ENCODE data around the gene HS3ST3A1. TPM values are rescaled to one million over a fixed set of nuclear protein-coding genes. Genes with fewer than 3 reads are reported as not detected.

HS3ST3A1 gene
- total and polyA plus RNA-seq, 2 of the 4 experiments (the other 2 are of a cell fraction), result 8.8 to 9.0 TPM

DNA sequence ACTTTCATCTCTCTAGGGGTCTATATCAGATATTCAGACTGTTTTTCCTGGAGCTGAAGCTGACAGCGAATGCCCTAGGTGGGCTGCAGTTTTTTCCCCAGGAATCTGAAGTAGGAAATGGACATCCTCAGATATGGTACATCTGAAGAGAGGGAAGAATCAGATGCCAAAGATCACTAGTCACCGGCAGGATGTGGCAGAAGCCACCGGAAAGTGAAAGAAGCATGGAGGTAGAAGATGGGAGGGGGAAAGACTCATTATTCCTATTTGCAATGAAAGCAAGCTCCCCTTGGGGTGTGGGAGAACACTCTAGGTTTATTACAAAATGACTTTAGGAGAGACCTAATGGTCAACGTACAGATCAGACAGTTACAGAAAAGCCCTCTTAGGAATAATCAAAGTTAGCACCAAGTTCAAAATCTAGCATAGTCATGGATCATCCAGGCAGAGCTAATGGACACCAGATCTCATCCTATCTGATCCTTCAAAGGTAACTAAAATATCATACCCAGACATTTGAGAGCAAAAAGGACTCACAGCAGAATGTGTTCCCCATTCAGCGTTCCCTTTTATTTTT is 110.7 kb downstream of the HS3ST3A1 start:
- peak overlapping the region in 1 of 2 experiments; percentile 26; a peak in 1 of 4 replicates for H4K8ac ChIP-seq (ENCODE audit: low read depth in 2 of 2, low read length in 2 of 2)
- WGBS, 2 experiments (ENCODE audit: extremely low coverage in 2 of 2, insufficient read length in 1 of 2), result 100% methylated on average over 1 of the region's 5 CpGs; no CpG with 5 or more reads in 1 of the 2 experiments
- H2BK5ac ChIP-seq (ENCODE audit: low read depth, low read length, poor library complexity, severe bottlenecking), result peak overlapping the region; percentile 15
- no peak overlapping the region for H3K4me3 ChIP-seq (ENCODE audit: insufficient read depth, low read depth, low read length)
- no peak overlapping the region; the same call in 1 of the 2 replicates for H3K4ac ChIP-seq (ENCODE audit: low read depth, low read length)
- no peaks in the 10 kb centered on the region for H3K27me3 ChIP-seq (ENCODE audit: control insufficient read depth, insufficient read depth, low read length)
- no peak overlapping the region; the same call in 1 of the 2 replicates for H2BK120ac ChIP-seq (ENCODE audit: low read depth, low read length)
- H4K91ac ChIP-seq (ENCODE audit: insufficient read depth, low read depth, low read length), result no peak overlapping the region
- H3K9me3 ChIP-seq (ENCODE audit: control insufficient read depth, insufficient read depth, low read length), result no peaks in the 10 kb centered on the region
- H3K4me1 ChIP-seq (ENCODE audit: control insufficient read depth, insufficient read depth, low read length), result 0 out of 2 replicates have a peak, but pooled peaks cover 2% of the 10 kb centered on the region
- DNase-seq (peak; percentile 22), ATAC-seq (ENCODE audit: low read depth) (no peak)
- TF ChIP-seq, protein P1, sequence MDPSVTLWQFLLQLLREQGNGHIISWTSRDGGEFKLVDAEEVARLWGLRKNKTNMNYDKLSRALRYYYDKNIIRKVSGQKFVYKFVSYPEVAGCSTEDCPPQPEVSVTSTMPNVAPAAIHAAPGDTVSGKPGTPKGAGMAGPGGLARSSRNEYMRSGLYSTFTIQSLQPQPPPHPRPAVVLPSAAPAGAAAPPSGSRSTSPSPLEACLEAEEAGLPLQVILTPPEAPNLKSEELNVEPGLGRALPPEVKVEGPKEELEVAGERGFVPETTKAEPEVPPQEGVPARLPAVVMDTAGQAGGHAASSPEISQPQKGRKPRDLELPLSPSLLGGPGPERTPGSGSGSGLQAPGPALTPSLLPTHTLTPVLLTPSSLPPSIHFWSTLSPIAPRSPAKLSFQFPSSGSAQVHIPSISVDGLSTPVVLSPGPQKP (IDR thresholded peaks at IDR 0.05; ENCODE audit: borderline replicate concordance, low read depth, low read length), result no peak
- no peak for TF ChIP-seq SMC3 (IDR thresholded peaks at IDR 0.05; ENCODE audit: low read depth, low read length)
- TF ChIP-seq, protein P2, sequence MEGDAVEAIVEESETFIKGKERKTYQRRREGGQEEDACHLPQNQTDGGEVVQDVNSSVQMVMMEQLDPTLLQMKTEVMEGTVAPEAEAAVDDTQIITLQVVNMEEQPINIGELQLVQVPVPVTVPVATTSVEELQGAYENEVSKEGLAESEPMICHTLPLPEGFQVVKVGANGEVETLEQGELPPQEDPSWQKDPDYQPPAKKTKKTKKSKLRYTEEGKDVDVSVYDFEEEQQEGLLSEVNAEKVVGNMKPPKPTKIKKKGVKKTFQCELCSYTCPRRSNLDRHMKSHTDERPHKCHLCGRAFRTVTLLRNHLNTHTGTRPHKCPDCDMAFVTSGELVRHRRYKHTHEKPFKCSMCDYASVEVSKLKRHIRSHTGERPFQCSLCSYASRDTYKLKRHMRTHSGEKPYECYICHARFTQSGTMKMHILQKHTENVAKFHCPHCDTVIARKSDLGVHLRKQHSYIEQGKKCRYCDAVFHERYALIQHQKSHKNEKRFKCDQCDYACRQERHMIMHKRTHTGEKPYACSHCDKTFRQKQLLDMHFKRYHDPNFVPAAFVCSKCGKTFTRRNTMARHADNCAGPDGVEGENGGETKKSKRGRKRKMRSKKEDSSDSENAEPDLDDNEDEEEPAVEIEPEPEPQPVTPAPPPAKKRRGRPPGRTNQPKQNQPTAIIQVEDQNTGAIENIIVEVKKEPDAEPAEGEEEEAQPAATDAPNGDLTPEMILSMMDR (conservative IDR thresholded peaks at IDR 0.05; ENCODE audit: low read depth, low read length), result no peak
- TF ChIP-seq RCOR1 (IDR thresholded peaks at IDR 0.05; ENCODE audit: insufficient replicate concordance, low read length), result no peak
- no peak for TF ChIP-seq BHLHE40 (IDR thresholded peaks at IDR 0.05; ENCODE audit: low read depth, low read length)
- no peak for TF ChIP-seq CEBPB (IDR thresholded peaks at IDR 0.05; ENCODE audit: low read depth, low read length)
- TF ChIP-seq NFE2L2 (IDR thresholded peaks at IDR 0.05; ENCODE audit: low read depth, low read length), result no peak
- H3K79me1 ChIP-seq (ENCODE audit: low read depth in 1 of 2, low read length in 2 of 2), result peaks cover 7 to 20% of the 10 kb centered on the region in 2 experiments; a peak in 3 of 4 replicates
- H4K20me1 ChIP-seq (ENCODE audit: insufficient read depth, low read length), result no peaks in the 10 kb centered on the region
- no peak overlapping the region for H3K9ac ChIP-seq (ENCODE audit: low read depth, low read length)
- no TSS peak for BruUV-seq (replicated peaks)
- H3K4me2 ChIP-seq (ENCODE audit: low read depth, low read length), result no peak overlapping the region
- 0 out of 2 replicates have a peak overlapping the region, but pooled peaks have one; percentile 60 for H2BK20ac ChIP-seq (ENCODE audit: low read depth, low read length)
- no peaks in the 10 kb centered on the region for H3K36me3 ChIP-seq (ENCODE audit: control insufficient read depth, insufficient read depth, low read length)
- POLR2A ChIA-PET (ENCODE audit: unreplicated experiment), result interaction anchor here (0.5 kb wide), 1 partner anchor 21 kb away, joined by 5 read pairs; no protein-coding TSS in a partner anchor
- in situ Hi-C loops (cut with MboI; ENCODE audit: low sequenced_read_pairs), result no loop called here
- intact Hi-C loops (cut with micrococcal nuclease), result no loop called here
- no peak overlapping the region for H3K56ac ChIP-seq (ENCODE audit: extremely low read depth, insufficient read depth, low read length)
- dilution Hi-C loops (cut with HindIII; ENCODE audit: low sequenced_read_pairs, unreplicated experiment), result no loop called here
- H3K23ac ChIP-seq (ENCODE audit: low read depth, low read length), result peak overlapping the region; percentile 73; the same call in 1 of the 2 replicates
- no peak overlapping the region for H2BK15ac ChIP-seq (ENCODE audit: low read depth, low read length)
- H3K27ac ChIP-seq (ENCODE audit: insufficient read depth, low read length), result no peak overlapping the region
- 0 out of 2 replicates have a peak overlapping the region, but pooled peaks have one; percentile 10 for H3K14ac ChIP-seq (replicated peaks; ENCODE audit: low read depth, low read length)
- H2AFZ ChIP-seq (replicated peaks; ENCODE audit: low read length, poor library complexity), result no peak overlapping the region
- CTCF ChIA-PET, result interaction anchor here (0.9 kb wide), 1 partner anchor 13 kb away, joined by 3 read pairs; no protein-coding TSS in a partner anchor
- H3K18ac ChIP-seq (ENCODE audit: low read depth, low read length), result 0 out of 2 replicates have a peak overlapping the region, but pooled peaks have one; percentile 13
- peak overlapping the region; percentile 11 for H2AK9ac ChIP-seq (replicated peaks; ENCODE audit: low read depth, low read length, poor library complexity)
- H3K9me1 ChIP-seq (ENCODE audit: insufficient read depth, low read length), result no peaks in the 10 kb centered on the region
- H2AK5ac ChIP-seq (ENCODE audit: low read depth, low read length), result no peak overlapping the region
- H4K5ac ChIP-seq (ENCODE audit: low read depth, low read length), result no peak overlapping the region
